Stimulated activated naive CD8-positive, alpha-beta T cell treated with anti-CD3 and anti-CD28 coated beads, Interleukin-15, Interleukin-2, amounts not matched to agents 100 ng/mL and 50 ng/mL, for 24 hours (primary cell): ENCODE measurements around the gene NT5DC4.

Source experiments
- H3K27ac Mint-ChIP-seq: one replicate; pipeline ENCODE4 v1.8.0; 2021; ENCODE audit warnings: mild to moderate bottlenecking, mixed read lengths
- H3K27me3 Mint-ChIP-seq: one replicate; pipeline ENCODE4 v1.8.0; 2021; ENCODE audit warnings: mixed read lengths
- H3K36me3 Mint-ChIP-seq: one replicate; pipeline ENCODE4 v1.8.0; 2021; ENCODE audit warnings: low read depth, mixed read lengths
- H3K4me1 Mint-ChIP-seq: one replicate; pipeline ENCODE4 v1.8.0; 2021; ENCODE audit warnings: low read depth, mixed read lengths
- H3K4me3 Mint-ChIP-seq: one replicate; pipeline ENCODE4 v1.8.0; 2021; ENCODE audit warnings: mild to moderate bottlenecking, mixed read lengths
- H3K9me3 Mint-ChIP-seq: one replicate; pipeline ENCODE4 v1.8.0; 2021; ENCODE audit warnings: mixed read lengths

NT5DC4 gene

DNA sequence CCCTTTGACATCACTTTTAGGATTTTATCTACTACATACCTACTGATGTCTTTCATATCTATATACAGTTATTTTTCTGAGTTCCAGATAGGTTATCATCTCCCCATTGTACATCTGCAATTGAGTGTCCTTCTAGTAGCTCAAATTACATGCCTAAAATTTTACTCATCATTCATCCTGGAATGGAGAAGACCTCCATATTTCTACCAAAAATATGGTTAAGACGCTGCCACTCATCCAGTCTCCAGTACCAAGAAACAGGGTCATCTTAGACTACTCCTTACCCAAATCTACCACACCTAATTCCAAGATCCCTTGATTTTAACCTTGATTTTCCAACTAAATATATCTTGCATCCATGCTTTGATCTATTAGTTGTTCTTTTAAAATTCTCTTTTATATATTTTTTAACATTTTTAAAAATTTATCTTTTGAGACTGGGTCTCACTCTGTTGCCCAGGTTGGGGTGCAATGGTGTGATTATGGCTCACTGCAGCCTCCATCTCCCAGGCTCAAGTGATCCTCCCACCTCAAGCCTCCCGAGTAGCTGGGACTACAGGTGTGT, 52.2 kb downstream of the NT5DC4 start:
- no peaks in the 10 kb centered on the region for H3K36me3 Mint-ChIP-seq
- peaks cover 23% of the 10 kb centered on the region for H3K27me3 Mint-ChIP-seq
- H3K4me1 Mint-ChIP-seq: peaks cover 21% of the 10 kb centered on the region
- no peak overlapping the region for H3K4me3 Mint-ChIP-seq
- no peak overlapping the region for H3K27ac Mint-ChIP-seq
- H3K9me3 Mint-ChIP-seq: no peaks in the 10 kb centered on the region

DNA sequence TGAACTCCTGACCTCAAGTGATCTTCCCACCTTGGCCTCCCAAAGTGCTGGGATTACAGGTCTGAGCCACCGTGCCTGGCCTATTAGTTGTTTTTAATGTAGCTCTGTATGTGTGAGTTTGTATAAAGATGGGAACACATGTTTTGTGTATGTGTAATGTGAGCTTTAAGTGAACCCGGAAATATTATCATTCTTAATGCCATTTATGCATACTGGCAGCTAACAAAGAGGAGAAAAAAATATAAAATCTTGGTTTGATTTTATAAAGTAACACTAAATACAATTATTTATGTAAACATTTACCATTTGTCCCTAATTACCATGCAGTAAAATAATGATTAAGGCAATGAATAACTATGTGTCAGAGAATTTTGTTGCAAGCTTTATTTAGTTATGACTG, 52.7 kb downstream of the NT5DC4 start:
- Mint-ChIP-seq H3K4me3 (no peak overlapping the region), H3K36me3 (no peaks in the 10 kb centered on the region), H3K27me3 (peaks cover 26% of the 10 kb centered on the region), H3K27ac (no peak overlapping the region), H3K4me1 (peaks cover 16% of the 10 kb centered on the region), H3K9me3 (no peaks in the 10 kb centered on the region)

DNA sequence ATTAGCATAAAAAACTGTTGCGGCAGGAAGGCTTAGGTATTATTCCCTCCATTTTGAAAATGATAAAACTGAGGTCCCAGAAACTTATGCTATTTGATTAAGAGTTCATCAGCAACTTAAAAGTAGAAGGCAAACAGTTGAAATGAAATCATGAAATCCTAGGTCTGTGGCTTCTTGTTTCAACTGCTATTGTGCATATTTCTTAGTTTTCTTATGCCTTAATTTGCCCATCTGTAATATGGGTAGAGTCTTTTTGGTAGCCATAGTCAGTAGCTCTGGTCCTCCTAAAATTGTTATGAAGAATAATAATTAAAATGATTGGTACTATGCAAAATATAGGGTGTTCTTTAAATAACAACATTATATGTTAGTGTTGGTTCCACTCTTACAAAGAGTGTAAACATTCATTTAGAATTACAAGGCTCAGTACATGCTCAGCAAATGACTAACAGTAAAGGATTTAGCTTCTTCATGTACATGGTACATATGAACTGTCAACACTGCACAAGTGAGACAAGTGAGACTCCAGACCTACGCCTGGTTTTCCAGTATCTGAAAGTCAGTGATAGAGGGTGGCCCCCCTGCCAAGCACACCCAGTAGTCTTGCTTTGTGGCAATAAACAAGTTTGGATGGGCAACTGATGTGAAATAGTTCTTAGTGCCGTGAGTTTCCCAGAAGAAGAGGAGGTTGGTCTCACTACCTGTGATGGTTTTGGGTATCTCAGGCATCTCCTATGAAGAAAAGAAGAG, 53.9 kb downstream of the NT5DC4 start:
- Mint-ChIP-seq H3K4me3 (no peak overlapping the region), H3K27ac (no peak overlapping the region), H3K9me3 (no peaks in the 10 kb centered on the region), H3K27me3 (peaks cover 34% of the 10 kb centered on the region), H3K36me3 (no peaks in the 10 kb centered on the region), H3K4me1 (peaks cover 16% of the 10 kb centered on the region)

DNA sequence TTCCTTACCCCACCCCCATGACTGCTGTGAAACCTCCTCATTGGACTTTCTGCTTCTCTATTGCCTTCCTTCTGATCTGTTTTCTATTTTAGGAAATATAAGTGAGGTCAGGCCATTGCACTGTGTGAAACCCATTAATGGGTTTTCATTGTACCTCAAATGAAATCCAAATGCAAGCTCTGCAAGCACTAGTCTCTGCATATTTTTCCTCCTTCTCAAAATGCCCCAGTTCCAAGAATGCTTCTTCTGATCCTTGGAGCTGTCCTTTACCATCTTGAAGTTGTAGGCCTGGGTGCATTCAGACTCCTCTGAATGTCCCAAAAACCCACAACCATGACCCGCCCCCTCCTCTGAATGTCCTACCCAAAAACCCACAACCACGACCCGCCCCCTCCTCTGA, 55.3 kb downstream of the NT5DC4 start:
- no peaks in the 10 kb centered on the region for H3K9me3 Mint-ChIP-seq

DNA sequence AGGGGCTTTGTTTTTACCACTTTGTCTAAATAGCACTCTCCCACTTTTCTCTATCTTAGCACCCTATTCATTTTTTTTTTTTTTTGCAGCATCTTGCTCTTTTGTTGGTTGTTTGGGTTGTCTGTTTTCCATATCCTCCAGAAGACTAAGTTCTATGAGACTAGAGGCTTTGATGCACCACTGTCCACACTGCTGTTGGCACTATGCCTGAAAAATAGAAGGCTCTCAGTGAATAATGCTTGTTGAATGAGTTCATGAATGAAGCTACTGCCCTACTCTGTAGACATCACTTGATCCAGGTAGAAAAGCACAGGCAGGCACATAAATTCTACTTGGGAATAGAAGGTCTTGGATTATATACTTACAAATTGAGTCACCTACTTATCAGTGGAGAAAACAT, 56.2 kb downstream of the NT5DC4 start:
- peaks cover 34% of the 10 kb centered on the region for H3K27me3 Mint-ChIP-seq
- peaks cover 20% of the 10 kb centered on the region for H3K4me1 Mint-ChIP-seq
- no peak overlapping the region for H3K4me3 Mint-ChIP-seq
- H3K9me3 Mint-ChIP-seq: no peaks in the 10 kb centered on the region
- H3K36me3 Mint-ChIP-seq: no peaks in the 10 kb centered on the region
- H3K27ac Mint-ChIP-seq: peak overlapping the region; percentile 27

More for the DNA sequence above, 55.3 kb downstream of the NT5DC4 start:
- H3K4me3 Mint-ChIP-seq: no peak overlapping the region
- peaks cover 34% of the 10 kb centered on the region for H3K27me3 Mint-ChIP-seq
- H3K36me3 Mint-ChIP-seq: no peaks in the 10 kb centered on the region
- H3K27ac Mint-ChIP-seq: peak overlapping the region; percentile 2
- peaks cover 16% of the 10 kb centered on the region for H3K4me1 Mint-ChIP-seq

DNA sequence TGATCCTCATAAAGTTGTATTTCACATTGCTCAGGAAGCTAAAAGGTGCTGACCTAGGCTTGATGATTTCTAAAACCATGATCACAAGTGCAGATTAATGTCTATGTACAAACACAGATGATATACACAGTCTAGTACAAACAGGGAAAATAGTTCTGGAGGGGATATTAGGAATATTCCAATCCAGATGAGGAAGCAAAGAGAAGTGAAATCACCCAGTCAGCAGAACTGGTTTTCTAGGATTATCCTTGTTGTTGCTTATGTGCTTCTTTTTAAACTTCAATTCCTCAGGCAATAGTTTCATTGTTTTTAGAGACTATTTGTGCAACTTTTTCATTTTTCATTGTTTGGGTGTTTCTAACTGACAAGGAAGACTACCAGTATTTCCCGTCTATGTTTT, 58.8 kb downstream of the NT5DC4 start:
- H3K4me1 Mint-ChIP-seq: peaks cover 31% of the 10 kb centered on the region
- H3K36me3 Mint-ChIP-seq: no peaks in the 10 kb centered on the region
- no peak overlapping the region for H3K4me3 Mint-ChIP-seq
- peaks cover 51% of the 10 kb centered on the region for H3K27me3 Mint-ChIP-seq
- no peak overlapping the region for H3K27ac Mint-ChIP-seq
- no peaks in the 10 kb centered on the region for H3K9me3 Mint-ChIP-seq

DNA sequence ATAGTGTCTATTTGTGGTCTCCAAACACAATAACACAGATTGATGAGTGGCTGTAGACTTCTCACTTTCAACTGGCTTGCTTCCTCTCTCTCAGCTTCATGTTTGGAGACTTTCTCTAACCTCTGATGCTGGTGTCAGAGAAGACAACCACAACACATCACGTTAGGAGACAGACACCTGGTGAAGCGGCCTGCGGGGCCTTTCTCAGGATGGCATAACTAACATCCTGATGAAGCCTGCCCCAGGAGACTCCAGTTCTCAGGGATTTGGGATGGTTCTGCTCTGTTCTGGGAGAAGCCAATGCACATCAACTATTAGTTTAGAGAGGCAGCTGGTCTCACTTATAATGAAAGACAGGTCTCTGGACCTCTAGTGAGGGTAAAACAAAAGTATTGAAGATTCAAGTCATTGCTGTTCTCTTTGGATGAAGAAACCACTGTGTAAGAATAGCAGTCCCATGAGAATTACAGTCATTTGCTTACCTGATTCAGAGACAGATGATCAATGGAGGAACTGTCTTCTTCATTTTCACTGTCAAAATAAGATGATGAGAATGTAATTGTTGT, 61.5 kb downstream of the NT5DC4 start:
- Mint-ChIP-seq H3K9me3 (no peaks in the 10 kb centered on the region), H3K27me3 (peaks cover 39% of the 10 kb centered on the region), H3K27ac (no peak overlapping the region), H3K36me3 (no peaks in the 10 kb centered on the region), H3K4me1 (peaks cover 19% of the 10 kb centered on the region), H3K4me3 (no peak overlapping the region)

DNA sequence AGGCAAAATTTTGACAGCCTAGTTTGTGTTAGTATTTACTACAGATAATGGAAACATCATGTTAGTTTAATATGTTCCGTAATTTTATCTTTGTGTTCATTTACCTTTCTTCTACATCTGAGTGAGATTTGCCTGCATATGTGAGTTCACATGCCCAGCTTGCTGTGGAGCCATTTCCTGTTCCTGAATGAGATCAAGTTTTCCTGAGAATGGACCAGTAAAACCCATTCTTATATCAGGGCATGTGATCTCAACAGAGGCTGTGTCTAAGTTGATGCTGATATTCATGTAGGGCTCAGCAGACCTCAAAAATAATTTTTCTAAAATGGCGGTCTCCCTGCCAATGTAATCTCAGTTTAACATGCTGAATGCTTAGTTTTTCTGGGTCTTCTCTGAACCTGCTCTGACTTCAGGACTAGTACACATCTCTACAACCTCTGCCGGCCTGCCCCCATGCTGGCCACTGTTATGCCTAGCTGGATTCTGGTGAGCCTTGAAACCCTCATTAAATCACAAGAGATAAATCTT, 62.4 kb downstream of the NT5DC4 start:
- H3K27ac Mint-ChIP-seq: no peak overlapping the region
- no peaks in the 10 kb centered on the region for H3K36me3 Mint-ChIP-seq
- peaks cover 14% of the 10 kb centered on the region for H3K4me1 Mint-ChIP-seq
- no peak overlapping the region for H3K4me3 Mint-ChIP-seq
- H3K27me3 Mint-ChIP-seq: peaks cover 32% of the 10 kb centered on the region
- H3K9me3 Mint-ChIP-seq: no peaks in the 10 kb centered on the region

DNA sequence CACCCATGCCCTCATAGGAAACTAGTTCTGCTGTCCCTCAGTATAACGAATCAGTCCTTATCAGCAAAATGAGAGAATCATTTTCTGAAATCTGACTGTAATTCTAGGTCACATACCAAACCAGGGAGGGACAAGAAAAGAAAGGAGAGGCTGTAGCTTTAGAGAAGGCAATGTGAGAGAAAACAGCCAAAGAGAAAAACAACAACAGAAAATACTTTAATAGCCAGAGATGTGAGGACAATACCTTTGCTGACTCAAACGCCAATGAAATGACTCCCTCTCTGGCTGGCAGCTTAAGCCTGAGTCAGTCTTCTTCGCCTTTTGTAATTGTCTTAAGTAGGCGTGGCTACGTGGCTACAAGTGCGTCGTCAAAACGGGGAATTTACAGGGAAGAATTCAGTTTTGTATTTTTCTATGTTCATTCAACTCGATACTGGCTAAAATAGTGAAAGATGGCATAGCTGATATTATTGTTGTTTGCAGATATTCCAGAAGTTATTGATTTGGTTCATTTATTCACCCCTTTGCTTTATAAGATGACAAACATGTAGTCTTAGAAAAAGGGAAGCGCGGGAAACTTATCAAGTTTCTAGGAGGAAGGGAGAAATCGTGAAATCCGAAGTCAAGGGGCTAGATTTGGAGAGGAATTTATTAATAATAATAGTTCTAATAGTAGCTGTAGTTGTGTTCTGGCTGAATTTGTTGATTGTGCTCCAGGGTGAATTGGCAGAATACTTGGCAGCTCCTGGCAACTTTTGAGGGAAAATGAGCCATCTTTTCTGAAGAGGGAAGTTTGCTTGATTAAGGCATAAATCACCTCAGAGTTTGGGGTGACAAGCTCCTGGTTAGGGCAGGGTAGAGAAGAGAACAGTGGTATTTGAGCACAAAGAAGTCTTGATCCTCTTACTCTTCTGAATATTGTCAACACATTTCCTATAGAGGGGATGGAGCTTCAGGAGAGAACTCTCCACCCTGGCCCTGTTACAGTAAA, 63.7 kb downstream of the NT5DC4 start, which contains the start of gene IL1A:
IL1A (minus strand) TSS at position 295 of the 991 bp plus-strand sequence. CDS start 723 bp downstream, outside the sequence.
- Mint-ChIP-seq H3K27ac (no peak within 1 kb of the TSS), H3K4me1 (peaks cover 14% of the 10 kb centered on the region), H3K9me3 (no peaks in the 10 kb centered on the region), H3K4me3 (no peak within 1 kb of the TSS), H3K36me3 (no peaks in the 10 kb centered on the region), H3K27me3 (peaks cover 23% of the 10 kb centered on the region)

DNA sequence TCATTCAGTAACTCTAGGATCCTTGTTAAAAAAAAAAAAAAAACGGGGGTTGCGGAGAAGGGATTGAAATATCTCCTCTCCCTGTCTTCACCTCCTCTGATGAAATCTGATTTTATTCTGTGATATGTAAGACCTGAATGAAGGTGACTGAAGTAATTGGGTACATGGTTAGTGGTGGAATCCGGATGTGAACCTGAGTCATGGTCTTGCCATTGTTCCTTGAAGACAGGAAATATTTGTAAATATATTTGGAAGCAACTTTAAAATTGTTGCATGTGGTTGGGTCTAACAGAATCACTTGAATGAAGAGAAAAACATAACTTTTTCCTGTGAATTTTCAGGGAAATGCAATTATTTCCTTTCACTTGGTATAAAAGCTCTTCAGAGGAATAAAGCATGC, 66.5 kb downstream of the NT5DC4 start:
- no peaks in the 10 kb centered on the region for H3K9me3 Mint-ChIP-seq
- no peaks in the 10 kb centered on the region for H3K36me3 Mint-ChIP-seq
- H3K4me3 Mint-ChIP-seq: no peak overlapping the region
- H3K27ac Mint-ChIP-seq: no peak overlapping the region
- H3K4me1 Mint-ChIP-seq: peaks cover 8% of the 10 kb centered on the region
- H3K27me3 Mint-ChIP-seq: peaks cover 22% of the 10 kb centered on the region

DNA sequence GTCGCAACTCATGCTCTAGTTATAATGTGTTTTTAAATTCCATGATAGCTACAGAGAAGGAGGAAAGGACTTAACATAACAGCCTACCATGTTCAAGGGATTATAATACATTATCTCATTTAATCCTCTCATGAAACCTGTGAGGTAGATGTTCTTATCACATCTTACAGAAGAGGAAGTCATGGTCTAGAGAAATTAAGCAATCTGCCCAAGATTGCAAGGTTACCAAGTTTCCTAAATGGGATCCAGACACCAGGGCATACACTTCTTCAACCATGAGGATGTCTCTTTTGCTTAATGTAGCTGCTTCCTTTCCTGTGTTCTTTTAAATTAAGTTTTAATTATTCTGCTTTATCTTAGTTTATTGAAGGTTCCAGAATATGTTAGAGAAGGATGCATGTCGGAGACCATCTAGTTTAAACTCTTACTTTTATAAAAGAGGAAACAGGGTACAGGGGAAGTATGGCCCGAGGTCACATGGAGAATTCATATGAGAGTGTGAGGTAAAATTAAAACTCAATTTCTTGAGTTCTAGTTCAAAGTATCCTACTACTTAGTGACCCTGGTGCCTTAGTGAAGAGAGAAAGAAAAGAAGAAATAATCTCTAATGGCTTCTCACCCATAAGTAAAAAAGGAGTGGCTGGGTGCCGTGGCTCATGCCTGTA, 67.0 kb downstream of the NT5DC4 start:
- Mint-ChIP-seq H3K4me1 (peaks cover 6% of the 10 kb centered on the region), H3K27me3 (peaks cover 22% of the 10 kb centered on the region), H3K9me3 (no peaks in the 10 kb centered on the region), H3K27ac (no peak overlapping the region), H3K36me3 (no peaks in the 10 kb centered on the region), H3K4me3 (no peak overlapping the region)

DNA sequence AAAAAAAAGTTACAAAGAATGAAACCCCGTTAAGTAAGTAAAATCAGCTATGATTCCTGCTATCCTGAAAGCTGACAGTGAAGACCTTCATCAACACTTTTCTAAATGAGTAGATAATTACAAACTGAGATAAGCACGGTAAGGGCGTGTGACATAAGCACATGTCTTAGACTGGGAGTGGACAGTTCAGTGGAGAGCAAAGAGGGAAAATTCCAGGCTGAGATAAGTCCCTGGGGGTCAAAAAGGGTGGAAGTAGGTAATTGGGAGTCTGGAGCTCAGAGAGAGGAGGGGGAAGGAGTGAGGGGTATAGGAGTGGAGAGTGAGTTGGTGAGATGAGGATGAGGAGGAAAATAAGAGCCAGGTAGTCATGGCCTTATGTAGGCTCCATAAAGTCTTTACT, 67.8 kb downstream of the NT5DC4 start:
- Mint-ChIP-seq H3K4me1 (peaks cover 9% of the 10 kb centered on the region), H3K9me3 (no peaks in the 10 kb centered on the region), H3K4me3 (no peak overlapping the region), H3K27ac (no peak overlapping the region), H3K27me3 (peaks cover 15% of the 10 kb centered on the region), H3K36me3 (peaks cover 4% of the 10 kb centered on the region)
